Measurements from ENCODE around the gene ENKUR.

DNA sequence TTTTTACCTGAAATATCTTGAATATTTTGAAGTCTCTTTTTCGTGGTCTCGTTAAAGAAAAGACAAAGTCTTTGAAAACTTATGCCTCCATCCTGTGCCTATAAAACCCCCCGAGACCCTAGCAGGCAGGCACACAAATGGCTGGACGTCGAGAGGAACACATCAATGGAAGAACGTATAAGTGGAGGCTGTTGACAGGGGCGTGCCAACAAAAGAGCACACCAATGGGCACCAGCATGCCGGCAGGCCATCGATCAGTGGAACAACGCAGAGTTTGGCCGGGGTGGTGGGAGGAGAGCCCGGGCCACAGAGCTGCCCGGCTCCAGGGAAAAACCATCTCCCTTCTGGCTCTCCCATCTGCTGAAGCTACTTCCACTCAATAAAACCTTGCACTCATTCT lies 24.7 kb downstream of the ENKUR start:
- TF ChIP-seq, protein P1, sequence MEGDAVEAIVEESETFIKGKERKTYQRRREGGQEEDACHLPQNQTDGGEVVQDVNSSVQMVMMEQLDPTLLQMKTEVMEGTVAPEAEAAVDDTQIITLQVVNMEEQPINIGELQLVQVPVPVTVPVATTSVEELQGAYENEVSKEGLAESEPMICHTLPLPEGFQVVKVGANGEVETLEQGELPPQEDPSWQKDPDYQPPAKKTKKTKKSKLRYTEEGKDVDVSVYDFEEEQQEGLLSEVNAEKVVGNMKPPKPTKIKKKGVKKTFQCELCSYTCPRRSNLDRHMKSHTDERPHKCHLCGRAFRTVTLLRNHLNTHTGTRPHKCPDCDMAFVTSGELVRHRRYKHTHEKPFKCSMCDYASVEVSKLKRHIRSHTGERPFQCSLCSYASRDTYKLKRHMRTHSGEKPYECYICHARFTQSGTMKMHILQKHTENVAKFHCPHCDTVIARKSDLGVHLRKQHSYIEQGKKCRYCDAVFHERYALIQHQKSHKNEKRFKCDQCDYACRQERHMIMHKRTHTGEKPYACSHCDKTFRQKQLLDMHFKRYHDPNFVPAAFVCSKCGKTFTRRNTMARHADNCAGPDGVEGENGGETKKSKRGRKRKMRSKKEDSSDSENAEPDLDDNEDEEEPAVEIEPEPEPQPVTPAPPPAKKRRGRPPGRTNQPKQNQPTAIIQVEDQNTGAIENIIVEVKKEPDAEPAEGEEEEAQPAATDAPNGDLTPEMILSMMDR (conservative IDR thresholded peaks at IDR 0.05; ENCODE audit: low read depth, low read length), result no peak
- no peak for TF ChIP-seq EZH2 (IDR thresholded peaks at IDR 0.05; ENCODE audit: low read length, unreplicated experiment)

All from PC-3 (cell line).